NT2/D1 (cell line): Measurements from ENCODE around the gene MBD4.

Experiments used
- SUZ12 ChIP-seq: IDR thresholded peaks from 2 replicates; pipeline ENCODE4 v1.6.1; 2011; ENCODE audit not compliant: insufficient read length, insufficient read depth; ENCODE audit errors: extremely low read depth
- YY1 ChIP-seq: IDR thresholded peaks from 2 replicates; pipeline ENCODE4 v1.6.1; 2011; ENCODE audit not compliant: insufficient read length, insufficient read depth

GRCh38 chr3:129386984-129387383 lies 52.8 kb downstream of the MBD4 start:
- TF ChIP-seq YY1: no peak
- TF ChIP-seq SUZ12: no peak
